Endothelial cell of umbilical vein (primary cell): Measurements from ENCODE around the gene SMAD6. TPM values are rescaled to one million over a fixed set of nuclear protein-coding genes. Genes with fewer than 3 reads are reported as not detected.

Source experiments
- BruUV-seq: library from RNA; stranded (reverse); fragments of 400-500 nt; replicated peaks from 2 replicates; lab custom pipeline; 2021; lab: Mats Ljungman, UMichigan
- CTCF ChIA-PET: fragments of 300-600, 350-600 bp; sonication (Branson Sonifier 250); formaldehyde crosslinking; loops from one replicate; lab custom pipeline; 2021; ENCODE audit warnings: antibody characterized with exemption, inconsistent platforms; lab: Charles Lee
- POLR2A ChIA-PET: fragments of 300-600, 350-600 bp; sonication (Branson Sonifier 250); formaldehyde crosslinking; loops from one replicate; lab custom pipeline; 2021; ENCODE audit warnings: antibody characterized with exemption, inconsistent platforms; lab: Charles Lee
- DNase-seq: peaks from one replicate; pipeline ENCODE4 v3.0.0-alpha.2; 2011; ENCODE audit warnings: low read depth, low spot score
- FAIRE-seq: peaks from 2 replicates; lab custom pipeline; 2011; peaks lifted over from hg19 to GRCh38; lab: Jason Lieb, UNC
- H2AFZ ChIP-seq: 2 replicates; pipeline ENCODE4 v1.6.0; 2012; ENCODE audit warnings: low read depth, low read length, control low read depth, inconsistent platforms
- H3K27ac ChIP-seq: 2 replicates; pipeline ENCODE4 v1.5.1; 2011; ENCODE audit warnings: low read depth, mild to moderate bottlenecking, control low read depth, low read length, moderate library complexity; ENCODE audit not compliant: insufficient read depth
- H3K27me3 ChIP-seq, 2 experiments: 2 replicates each; pipeline versions ENCODE4 v1.6.0 to v1.6.1; 2011; ENCODE audit warnings: low read length in 2 of 2, mixed read lengths in 1 of 2; ENCODE audit not compliant: control insufficient read depth in 2 of 2, insufficient read depth in 2 of 2
- H3K36me3 ChIP-seq, 2 experiments: 2 replicates in 1 of 2; 3 replicates in 1 of 2; pipeline ENCODE4 v1.5.1; 2011; ENCODE audit warnings: low read length in 2 of 2, mild to moderate bottlenecking in 1 of 2, moderate library complexity in 1 of 2; ENCODE audit not compliant: control insufficient read depth in 2 of 2, insufficient read depth in 2 of 2; ENCODE audit errors: extremely low read depth in 1 of 2
- H3K4me1 ChIP-seq: 3 replicates; pipeline ENCODE4 v1.5.1; 2011; ENCODE audit warnings: mild to moderate bottlenecking, low read length; ENCODE audit not compliant: control insufficient read depth, insufficient read depth; ENCODE audit errors: extremely low read depth
- H3K4me2 ChIP-seq: 2 replicates; pipeline ENCODE4 v1.6.1; 2011; ENCODE audit warnings: low read length, control low read depth, mixed read lengths; ENCODE audit not compliant: insufficient read depth
- H3K4me3 ChIP-seq, 3 experiments: fragments of 200-600 bp in 1 of 3; sonication (generic), shearing (Covaris generic) in 1 of 3; replicated peaks in 1 of 3; 2 replicates each; pipeline ENCODE4 v1.5.1; 2011 to 2016; ENCODE audit warnings: control low read depth in 3 of 3, low read length in 3 of 3, mild to moderate bottlenecking in 2 of 3, inconsistent platforms in 1 of 3, low read depth in 1 of 3, moderate library complexity in 1 of 3; ENCODE audit not compliant: insufficient read depth in 1 of 3
- H3K79me2 ChIP-seq: 2 replicates; pipeline ENCODE4 v1.6.0; 2012; ENCODE audit warnings: low read length, inconsistent platforms; ENCODE audit not compliant: control insufficient read depth, insufficient read depth
- H3K9ac ChIP-seq: replicated peaks from 2 replicates; pipeline ENCODE3; 2011; ENCODE audit warnings: low read length, control low read depth; ENCODE audit not compliant: insufficient read depth; ENCODE audit errors: extremely low read depth
- H3K9me1 ChIP-seq: replicated peaks from 3 replicates; pipeline ENCODE4 v1.6.0; 2011; ENCODE audit warnings: mild to moderate bottlenecking, low read length; ENCODE audit not compliant: control insufficient read depth, insufficient read depth; ENCODE audit errors: extremely low read depth
- H3K9me3 ChIP-seq: replicated peaks from 2 replicates; pipeline ENCODE4 v1.5.1; 2012; ENCODE audit warnings: low read length, inconsistent platforms; ENCODE audit not compliant: control insufficient read depth, insufficient read depth
- H4K20me1 ChIP-seq: replicated peaks from 2 replicates; pipeline ENCODE3; 2011; ENCODE audit warnings: mild to moderate bottlenecking, low read length; ENCODE audit not compliant: control insufficient read depth, insufficient read depth; ENCODE audit errors: extremely low read depth
- EZH2 ChIP-seq: IDR thresholded peaks from 2 replicates; pipeline ENCODE4 v1.6.1; 2012; ENCODE audit warnings: borderline replicate concordance, low read depth, mild to moderate bottlenecking, moderate library complexity, low read length, inconsistent platforms; ENCODE audit not compliant: severe bottlenecking
- FOS ChIP-seq: IDR thresholded peaks from 2 replicates; pipeline ENCODE4 v1.6.1; 2011; ENCODE audit warnings: mild to moderate bottlenecking, low read length, moderate library complexity, borderline replicate concordance; ENCODE audit not compliant: insufficient read depth
- GATA2 ChIP-seq: IDR thresholded peaks from 2 replicates; pipeline ENCODE4 v1.7.0; 2011; ENCODE audit warnings: low read depth, mild to moderate bottlenecking, moderate library complexity, mixed read lengths, low read length; ENCODE audit not compliant: insufficient read length, insufficient read depth
- POLR2A ChIP-seq: IDR thresholded peaks from 2 replicates; pipeline ENCODE4 v1.6.1; 2012; ENCODE audit warnings: low read depth, mild to moderate bottlenecking, control low read depth, low read length
- POLR2AphosphoS5 ChIP-seq: IDR thresholded peaks from 2 replicates; pipeline ENCODE4 v1.6.1; 2012; ENCODE audit warnings: low read depth, mild to moderate bottlenecking, control low read depth, low read length, moderate library complexity; ENCODE audit not compliant: insufficient read depth
- dilution Hi-C: fragments of 300-500 bp; cut with MboI; formaldehyde crosslinking; loops from one replicate; pipeline ENCODE4 v1.15.0; 2019; ENCODE audit warnings: low sequenced_read_pairs; ENCODE audit not compliant: extremely low pct_ligation_motif_present
- intact Hi-C: fragments of 100-400 bp; cut with micrococcal nuclease; formaldehyde crosslinking; loops from one replicate; pipeline ENCODE4 v1.10.0; 2022
- polyA plus RNA-seq, 4 experiments: library from polyadenylated mRNA; depleted of rRNA in 3 of 4; stranded (reverse) in 3 of 4; unstranded in 1 of 4; fragments of >200 nt; gene quantifications; 2 replicates each; pipeline versions ENCODE4 v1.2.1 to v1.2.3, GENCODE V29; 2011 to 2012; ENCODE audit warnings: missing spikeins in 1 of 4
- total RNA-seq: library from RNA; stranded (reverse); gene quantifications from 2 replicates; pipeline ENCODE4 v1.2.3, GENCODE V29; 2021
- TF ChIP-seq, protein P1 (sequence below), 2 donors: IDR thresholded peaks; 1 replicate in 1 of 2; 2 replicates in 1 of 2; pipeline ENCODE4 v1.5.1; 2011; ENCODE audit warnings: low read length in 2 of 2, mild to moderate bottlenecking in 2 of 2, moderate library complexity in 2 of 2, control low read depth in 1 of 2, inconsistent platforms in 1 of 2, low read depth in 1 of 2; ENCODE audit not compliant: insufficient read depth in 1 of 2; ENCODE audit errors: extremely low read depth in 1 of 2

The SMAD6 gene
- total and polyA plus RNA-seq, 2 donors (not counting 3 experiments of a cell fraction or from before 2014, with no cell fraction given) = 7.3 to 12.5 TPM

DNA sequence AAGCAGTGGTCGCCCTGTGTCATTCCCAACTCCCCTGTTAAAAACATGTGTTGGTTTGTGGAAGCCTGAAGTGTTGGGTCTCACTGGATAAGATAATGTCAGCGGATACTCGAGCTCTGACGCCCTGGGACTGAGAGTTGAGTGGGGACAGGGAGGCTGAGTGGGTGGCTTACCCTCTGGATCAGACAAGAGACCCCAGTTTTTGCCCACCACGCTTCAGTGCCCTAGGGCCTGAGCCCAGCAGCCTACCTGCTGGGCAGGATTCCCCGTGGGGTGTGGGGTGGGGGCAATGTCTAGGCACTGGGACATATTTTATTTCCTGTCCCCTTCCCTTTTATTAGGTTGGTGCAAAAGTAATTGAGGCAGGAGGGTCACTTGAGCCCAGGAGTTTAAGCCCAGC lies 75.0 kb downstream of the SMAD6 start:
- Histone ChIP-seq H3K27ac (no peak overlapping the region), H3K36me3 (no peaks in the 10 kb centered on the region), H3K9me3 (no peaks in the 10 kb centered on the region), H3K9me1 (no peaks in the 10 kb centered on the region), H3K9ac (no peak overlapping the region), H3K4me1 (peaks cover 21% of the 10 kb centered on the region), H3K27me3 (no peaks in the 10 kb centered on the region), H3K4me2 (no peak overlapping the region), H2AFZ (no peak overlapping the region), H3K79me2 (peaks cover 9% of the 10 kb centered on the region), H4K20me1 (no peaks in the 10 kb centered on the region), H3K4me3 (no peak overlapping the region)
- FAIRE-seq (no peak), DNase-seq (no peak)
- TF ChIP-seq POLR2AphosphoS5 (no peak), FOS (no peak), GATA2 (no peak), EZH2 (no peak), POLR2A (no peak)
- TF ChIP-seq, protein P1, sequence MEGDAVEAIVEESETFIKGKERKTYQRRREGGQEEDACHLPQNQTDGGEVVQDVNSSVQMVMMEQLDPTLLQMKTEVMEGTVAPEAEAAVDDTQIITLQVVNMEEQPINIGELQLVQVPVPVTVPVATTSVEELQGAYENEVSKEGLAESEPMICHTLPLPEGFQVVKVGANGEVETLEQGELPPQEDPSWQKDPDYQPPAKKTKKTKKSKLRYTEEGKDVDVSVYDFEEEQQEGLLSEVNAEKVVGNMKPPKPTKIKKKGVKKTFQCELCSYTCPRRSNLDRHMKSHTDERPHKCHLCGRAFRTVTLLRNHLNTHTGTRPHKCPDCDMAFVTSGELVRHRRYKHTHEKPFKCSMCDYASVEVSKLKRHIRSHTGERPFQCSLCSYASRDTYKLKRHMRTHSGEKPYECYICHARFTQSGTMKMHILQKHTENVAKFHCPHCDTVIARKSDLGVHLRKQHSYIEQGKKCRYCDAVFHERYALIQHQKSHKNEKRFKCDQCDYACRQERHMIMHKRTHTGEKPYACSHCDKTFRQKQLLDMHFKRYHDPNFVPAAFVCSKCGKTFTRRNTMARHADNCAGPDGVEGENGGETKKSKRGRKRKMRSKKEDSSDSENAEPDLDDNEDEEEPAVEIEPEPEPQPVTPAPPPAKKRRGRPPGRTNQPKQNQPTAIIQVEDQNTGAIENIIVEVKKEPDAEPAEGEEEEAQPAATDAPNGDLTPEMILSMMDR (IDR thresholded peaks at IDR 0.05; ENCODE audit: extremely low read depth in 1 of 2, insufficient read depth in 1 of 2, low read depth in 1 of 2, low read length in 2 of 2) = no peak
- ChIA-PET POLR2A (no interaction called here), CTCF (interaction anchor here (0.8 to 4.4 kb wide), 4 partner anchors 70 to 174 kb away, joined by 3 to 39 read pairs (median 4); no protein-coding TSS in a partner anchor)
- intact Hi-C loops = no loop called here
- dilution Hi-C loops = no loop called here
- BruUV-seq = no TSS peak
